HG03442 (cell line): ENCODE measurements around the gene RBM48.
"Not testable (repeated sequence)": the region's sequence is repeated elsewhere in the genome, so short reads cannot be mapped to it uniquely, and the experiment has no call there.

Experiments used
- ATAC-seq: cut with Tn5 transposase; IDR thresholded peaks from one replicate; pipeline ENCODE4 v1.9.1; 2021; ENCODE audit warnings: mild to moderate bottlenecking, moderate library complexity; ENCODE audit not compliant: unreplicated experiment

Gene RBM48

DNA sequence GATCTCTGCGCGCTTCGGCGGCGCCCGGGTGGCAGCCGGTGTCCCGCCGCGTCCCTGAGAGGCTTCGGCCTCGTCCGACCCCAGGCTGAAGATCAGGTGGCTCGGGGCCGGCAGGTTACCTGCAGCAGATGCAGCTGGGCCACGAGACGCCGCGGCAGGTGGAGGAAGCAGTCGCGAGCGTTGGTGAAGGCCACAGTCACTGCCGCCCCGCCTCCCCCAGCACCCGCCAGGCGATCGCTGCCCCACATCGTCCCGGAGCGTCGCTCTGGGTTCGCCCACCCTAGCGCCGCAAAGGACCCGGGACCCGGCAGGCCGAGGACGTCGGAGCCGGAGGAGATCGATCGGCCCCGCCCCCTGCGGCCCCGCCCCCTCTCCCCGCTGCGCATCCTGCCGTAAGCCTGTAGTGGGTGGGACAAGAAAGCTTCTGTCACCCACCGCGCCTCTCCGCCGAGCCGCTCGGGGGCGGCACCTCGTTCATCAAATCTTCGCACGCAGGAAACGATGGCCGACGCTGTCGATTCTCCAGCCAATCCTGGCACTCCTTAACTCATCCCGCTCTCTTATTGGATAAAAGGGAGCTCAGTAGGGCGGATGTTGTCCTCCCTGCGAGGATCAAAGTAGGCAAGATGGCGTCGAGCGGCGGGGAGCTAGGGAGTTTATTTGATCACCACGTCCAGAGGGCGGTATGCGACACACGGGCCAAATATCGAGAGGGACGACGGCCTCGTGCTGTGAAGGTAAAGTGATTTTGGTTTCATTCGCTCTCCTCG lies at the start of gene RBM48, which contains the start of gene PEX1:
TSS of gene RBM48 (plus strand) at position 608 of the 770 bp plus-strand sequence. CDS start at position 627, 19 bp downstream.
TSS of gene PEX1 (minus strand) at position 333 of the 770 bp plus-strand sequence. CDS start at position 248, 85 bp downstream.
- peak; percentile 94 for ATAC-seq

- not testable (repeated sequence) for ATAC-seq
Measured at GRCh38 chr7:92479146-92479545, 49.4 kb upstream of the RBM48 start.

DNA sequence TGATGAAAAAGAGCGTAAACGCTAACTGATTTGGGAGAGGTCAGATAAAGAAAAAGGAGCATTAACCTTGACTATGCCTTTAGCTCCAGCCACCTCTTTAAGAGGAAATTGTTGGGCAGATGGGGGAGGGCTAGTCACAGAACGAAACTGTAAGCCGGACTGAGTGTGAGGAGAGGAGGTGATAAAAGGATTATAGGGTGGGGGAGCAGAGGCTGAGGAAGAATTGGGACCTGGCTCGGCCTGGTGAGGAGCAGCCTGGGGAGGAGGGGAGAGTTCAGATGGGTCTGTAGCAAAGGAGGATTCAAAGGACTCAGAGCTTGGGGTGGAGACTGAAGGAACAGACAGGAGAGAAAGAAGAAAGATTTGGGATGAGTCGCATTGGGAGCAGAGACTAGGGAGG lies 45.0 kb upstream of the RBM48 start:
- ATAC-seq = not testable (repeated sequence)

- not testable (repeated sequence) for ATAC-seq
Measured at GRCh38 chr7:92484226-92484625, 44.4 kb upstream of the RBM48 start.

- no peak for ATAC-seq
Measured at GRCh38 chr7:92485267-92485892, 43.2 kb upstream of the RBM48 start.

DNA sequence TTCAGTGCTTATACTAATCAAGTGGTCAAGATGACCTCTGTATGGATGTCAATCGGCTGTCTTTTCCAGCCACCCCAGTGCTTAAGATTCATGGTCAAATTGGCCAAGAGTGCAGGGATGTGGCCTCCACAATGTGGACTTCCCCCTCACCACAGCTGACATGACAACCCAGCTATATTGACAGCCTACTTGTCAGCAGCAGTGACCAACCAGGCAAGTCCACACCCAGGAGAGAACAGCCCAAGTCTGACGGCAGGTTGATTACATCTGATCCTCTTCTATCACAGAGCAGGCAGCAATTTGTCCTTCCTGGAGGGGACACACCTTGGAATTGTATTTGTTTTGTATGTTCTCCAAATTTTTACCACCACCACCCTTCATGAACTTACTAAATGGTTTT lies 42.6 kb upstream of the RBM48 start:
- ATAC-seq = no peak

GRCh38 chr7:92487804-92488203 lies 40.8 kb upstream of the RBM48 start:
- no peak for ATAC-seq

GRCh38 chr7:92489634-92490033 lies 39.0 kb upstream of the RBM48 start:
- no peak for ATAC-seq

GRCh38 chr7:92496876-92497275 lies 31.7 kb upstream of the RBM48 start:
- ATAC-seq = no peak

DNA sequence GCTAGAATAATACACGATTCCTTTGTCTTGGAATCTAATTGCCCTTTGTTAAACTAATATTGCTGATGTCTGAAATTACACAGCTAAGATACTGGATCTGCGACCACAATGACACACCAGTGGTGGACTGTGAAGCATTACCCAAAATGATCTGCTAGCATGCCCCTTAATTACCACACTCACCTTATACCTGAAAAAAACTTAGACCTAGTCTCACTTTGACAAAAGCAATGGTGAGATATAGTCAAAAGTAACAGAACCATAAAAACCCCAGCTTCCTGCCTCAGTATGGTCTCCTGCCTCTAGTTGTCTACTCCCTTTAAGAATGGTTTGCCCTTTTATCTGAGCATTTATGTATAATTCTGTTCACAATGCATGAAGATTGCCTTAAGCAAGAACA lies 30.0 kb upstream of the RBM48 start:
- no peak for ATAC-seq

GRCh38 chr7:92503767-92504166 lies 24.8 kb upstream of the RBM48 start:
- no peak for ATAC-seq

- ATAC-seq = no peak
Measured at GRCh38 chr7:92504563-92504962, 24.0 kb upstream of the RBM48 start.

DNA sequence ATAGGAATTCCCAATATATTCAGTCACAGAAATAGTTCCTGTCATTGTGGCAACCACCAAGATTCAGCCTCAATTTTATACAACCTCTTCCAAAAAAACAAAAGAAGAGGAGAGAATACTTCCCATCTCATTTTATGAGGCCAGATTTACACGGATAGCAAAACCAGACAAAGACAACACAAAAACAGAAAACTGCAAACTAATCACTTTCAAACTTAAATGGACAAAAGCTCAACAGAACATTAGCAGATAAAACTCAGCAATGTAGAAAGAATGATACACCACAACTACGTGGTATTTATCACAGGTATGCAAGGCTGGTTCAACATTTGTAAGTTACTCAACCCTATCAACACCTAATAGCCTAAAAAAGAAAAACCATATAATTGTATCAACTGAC lies 22.2 kb upstream of the RBM48 start:
- no peak for ATAC-seq

GRCh38 chr7:92508946-92509345 lies 19.6 kb upstream of the RBM48 start:
- ATAC-seq = no peak

GRCh38 chr7:92513167-92513902 lies 15.3 kb upstream of the RBM48 start:
- no peak for ATAC-seq

DNA sequence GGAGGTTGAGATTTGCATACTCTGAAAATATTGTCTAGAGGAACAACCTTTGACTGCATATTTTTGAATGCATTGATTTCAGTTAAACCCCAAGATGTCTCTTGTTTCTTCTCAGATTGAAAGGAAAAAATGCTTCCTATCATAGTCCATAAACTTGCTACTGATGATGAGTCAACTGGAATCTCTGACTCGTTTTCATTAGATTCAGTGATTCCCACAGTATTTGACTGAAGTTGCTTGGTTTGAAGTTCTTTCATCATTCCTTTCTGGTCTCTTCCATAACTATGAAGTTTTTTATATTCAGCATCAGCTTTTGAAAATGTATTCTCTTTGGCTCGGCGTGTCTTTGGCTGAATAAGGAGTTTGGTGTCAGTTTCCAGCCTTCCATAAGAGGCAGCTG lies 11.0 kb upstream of the RBM48 start:
- ATAC-seq = no peak

DNA sequence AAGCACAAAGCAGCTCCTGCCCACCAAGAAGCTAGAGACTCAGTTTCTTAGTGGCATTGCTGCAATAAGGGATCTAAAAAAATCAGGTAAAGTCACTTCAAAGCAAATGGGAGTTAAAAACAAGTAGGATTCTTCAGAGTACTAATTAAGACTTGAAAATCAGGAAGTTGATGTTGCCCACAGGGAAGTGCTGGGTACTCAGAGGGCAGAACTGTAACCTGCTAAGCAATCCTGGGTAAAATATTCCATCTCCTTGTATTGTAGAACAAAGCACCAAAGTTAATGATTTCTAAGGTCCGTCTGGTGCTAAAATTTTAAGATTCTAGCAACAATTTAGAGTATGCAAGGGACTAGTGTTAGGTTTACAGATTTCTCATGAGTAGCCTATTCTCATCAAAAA lies 8.6 kb upstream of the RBM48 start:
- ATAC-seq = no peak

GRCh38 chr7:92523110-92523509 lies 5.5 kb upstream of the RBM48 start:
- ATAC-seq = no peak

- ATAC-seq = peak; percentile 30
Measured at GRCh38 chr7:92527300-92528187, 1.1 kb upstream of the RBM48 start.

DNA sequence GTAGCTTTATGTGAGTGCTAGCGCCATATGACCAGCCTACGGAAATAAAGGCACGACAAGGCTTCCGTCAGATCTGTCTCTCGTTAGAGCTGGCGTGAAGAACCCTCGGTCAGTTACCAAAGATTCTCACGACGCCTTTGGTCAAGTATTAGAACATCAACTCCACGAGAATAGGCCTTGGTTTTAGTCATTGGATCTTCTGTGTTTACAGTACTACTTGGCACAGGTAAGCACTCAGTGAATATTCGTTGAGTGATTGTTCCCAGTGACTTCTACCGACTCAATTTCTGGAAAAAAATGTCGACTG lies 316 bp downstream of the RBM48 start:
- no peak for ATAC-seq

- ATAC-seq = no peak
Measured at GRCh38 chr7:92534572-92534971, 6.0 kb downstream of the RBM48 start.
